H9 (cell line): ENCODE data around the gene SIM1. TPM values are rescaled to one million over a fixed set of nuclear protein-coding genes. Genes with fewer than 3 reads are reported as not detected.

Source experiments
- DNase-seq: peaks from one replicate; pipeline ENCODE4 v3.0.0-alpha.2; 2017
- H2AFZ ChIP-seq: one replicate; pipeline ENCODE4 v1.6.1; 2013; ENCODE audit warnings: mild to moderate bottlenecking, low read length, control low read depth, moderate library complexity
- H2AK5ac ChIP-seq: 2 replicates; pipeline ENCODE4 v1.6.1; 2013; ENCODE audit warnings: low read length, control low read depth, mixed read lengths; ENCODE audit not compliant: insufficient read length
- H2BK120ac ChIP-seq: one replicate; pipeline ENCODE4 v1.6.1; 2013; ENCODE audit warnings: low read depth, mild to moderate bottlenecking, low read length, control low read depth, inconsistent platforms; ENCODE audit not compliant: poor library complexity, severe bottlenecking
- H2BK12ac ChIP-seq: 2 replicates; pipeline ENCODE4 v1.6.1; 2013; ENCODE audit warnings: low read length, control low read depth, mixed read lengths, low read depth; ENCODE audit not compliant: insufficient read length
- H2BK15ac ChIP-seq: 2 replicates; pipeline ENCODE4 v1.6.1; 2013; ENCODE audit warnings: low read depth, low read length, control low read depth
- H2BK20ac ChIP-seq: one replicate; pipeline ENCODE4 v1.6.1; 2013; ENCODE audit warnings: low read depth, mild to moderate bottlenecking, low read length, control low read depth, inconsistent platforms; ENCODE audit not compliant: poor library complexity, severe bottlenecking
- H2BK5ac ChIP-seq: 2 replicates; pipeline ENCODE4 v1.6.1; 2013; ENCODE audit warnings: low read length, control low read depth, mixed read lengths; ENCODE audit not compliant: insufficient read length
- H3K14ac ChIP-seq: 2 replicates; pipeline ENCODE4 v1.6.1; 2013; ENCODE audit warnings: low read length, control low read depth; ENCODE audit not compliant: insufficient read depth
- H3K18ac ChIP-seq: 2 replicates; pipeline ENCODE4 v1.6.1; 2013; ENCODE audit warnings: low read depth, mild to moderate bottlenecking, mixed read lengths, low read length, control low read depth; ENCODE audit not compliant: insufficient read length
- H3K23ac ChIP-seq: 2 replicates; pipeline ENCODE4 v1.6.1; 2013; ENCODE audit warnings: low read length, control low read depth, mixed read lengths, low read depth; ENCODE audit not compliant: insufficient read length
- H3K23me2 ChIP-seq: 2 replicates; pipeline ENCODE4 v1.6.1; 2013; ENCODE audit warnings: low read depth, mild to moderate bottlenecking, mixed read lengths, low read length, control low read depth; ENCODE audit not compliant: insufficient read length, poor library complexity, severe bottlenecking
- H3K27ac ChIP-seq: 2 replicates; pipeline ENCODE4 v1.5.1; 2013; ENCODE audit warnings: low read length, control low read depth, mixed read lengths, low read depth; ENCODE audit not compliant: insufficient read length
- H3K27me3 ChIP-seq: 2 replicates; pipeline ENCODE4 v1.6.1; 2013; ENCODE audit warnings: low read length, control low read depth, inconsistent platforms; ENCODE audit not compliant: insufficient read depth
- H3K4ac ChIP-seq: 2 replicates; pipeline ENCODE4 v1.6.1; 2013; ENCODE audit warnings: low read depth, mild to moderate bottlenecking, control low read depth, inconsistent platforms, low read length, moderate library complexity
- H3K4me1 ChIP-seq: 2 replicates; pipeline ENCODE4 v1.6.1; 2013; ENCODE audit warnings: low read length, control low read depth, inconsistent platforms; ENCODE audit not compliant: insufficient read depth
- H3K4me2 ChIP-seq: 2 replicates; pipeline ENCODE4 v1.6.1; 2013; ENCODE audit warnings: low read length, control low read depth, mixed read lengths; ENCODE audit not compliant: insufficient read length, insufficient read depth
- H3K56ac ChIP-seq: 2 replicates; pipeline ENCODE4 v1.6.1; 2013; ENCODE audit warnings: low read depth, mild to moderate bottlenecking, mixed read lengths, low read length, control low read depth; ENCODE audit not compliant: insufficient read length
- H3K79me1 ChIP-seq: 2 replicates; pipeline ENCODE4 v1.6.1; 2013; ENCODE audit warnings: low read depth, mild to moderate bottlenecking, moderate library complexity, low read length, control low read depth, inconsistent platforms; ENCODE audit not compliant: insufficient read depth, poor library complexity, severe bottlenecking
- H3K79me2 ChIP-seq: 2 replicates; pipeline ENCODE4 v1.6.1; 2013; ENCODE audit warnings: low read length, control low read depth, inconsistent platforms; ENCODE audit not compliant: insufficient read depth
- H3K9ac ChIP-seq: 2 replicates; pipeline ENCODE4 v1.6.1; 2013; ENCODE audit warnings: low read length, control low read depth, mixed read lengths; ENCODE audit not compliant: insufficient read length; ENCODE audit errors: extremely low read depth
- H3K9me3 ChIP-seq: one replicate; pipeline ENCODE4 v1.6.1; 2013; ENCODE audit warnings: low read depth, low read length, inconsistent platforms; ENCODE audit not compliant: control insufficient read depth
- H3T11ph ChIP-seq: one replicate; pipeline ENCODE4 v1.6.1; 2013; ENCODE audit warnings: mild to moderate bottlenecking, low read length, control low read depth, inconsistent platforms
- H4K20me1 ChIP-seq: one replicate; pipeline ENCODE4 v1.6.1; 2013; ENCODE audit not compliant: control insufficient read depth, insufficient read length, insufficient read depth
- H4K5ac ChIP-seq: 2 replicates; pipeline ENCODE4 v1.6.1; 2013; ENCODE audit warnings: low read depth, mild to moderate bottlenecking, mixed read lengths, low read length, control low read depth; ENCODE audit not compliant: insufficient read length
- H4K8ac ChIP-seq: replicated peaks from 2 replicates; pipeline ENCODE4 v1.6.1; 2013; ENCODE audit warnings: low read length, control low read depth, mixed read lengths, low read depth; ENCODE audit not compliant: insufficient read length
- H4K91ac ChIP-seq: 2 replicates; pipeline ENCODE4 v1.6.1; 2013; ENCODE audit warnings: low read depth, mild to moderate bottlenecking, moderate library complexity, mixed read lengths, low read length, control low read depth; ENCODE audit not compliant: insufficient read length
- H3K27ac Mint-ChIP-seq, 3 experiments: 2 replicates in 2 of 3; 3 replicates in 1 of 3; pipeline ENCODE4 v1.8.0; 2020 to 2021; ENCODE audit warnings: mixed read lengths in 3 of 3, mild to moderate bottlenecking in 1 of 3, moderate library complexity in 1 of 3
- H3K27me3 Mint-ChIP-seq: 2 replicates; pipeline ENCODE4 v1.8.0; 2021; ENCODE audit warnings: low read depth, mild to moderate bottlenecking, moderate library complexity, mixed read lengths
- H3K36me3 Mint-ChIP-seq, 3 experiments: 2 replicates in 2 of 3; 3 replicates in 1 of 3; pipeline ENCODE4 v1.8.0; 2020 to 2021; ENCODE audit warnings: low read depth in 3 of 3, mixed read lengths in 3 of 3; ENCODE audit not compliant: insufficient read depth in 1 of 3
- H3K4me1 Mint-ChIP-seq, 2 experiments: 2 replicates each; pipeline ENCODE4 v1.8.0; 2020; ENCODE audit warnings: mixed read lengths in 2 of 2
- H3K4me3 Mint-ChIP-seq, 2 experiments: 2 replicates in 1 of 2; 3 replicates in 1 of 2; pipeline ENCODE4 v1.8.0; 2020 to 2021; ENCODE audit warnings: mild to moderate bottlenecking in 2 of 2, mixed read lengths in 2 of 2, moderate library complexity in 1 of 2
- H3K9me3 Mint-ChIP-seq, 2 experiments: 2 replicates in 1 of 2; 3 replicates in 1 of 2; pipeline ENCODE4 v1.8.0; 2020; ENCODE audit warnings: mild to moderate bottlenecking in 2 of 2, mixed read lengths in 2 of 2, moderate library complexity in 1 of 2
- CTCF ChIP-seq: fragments of 200-600 bp; sonication (generic); conservative IDR thresholded peaks from 3 replicates; pipeline ENCODE4 v1.8.0; 2021; ENCODE audit warnings: antibody characterized with exemption, mild to moderate bottlenecking
- WGBS: extraction: QIAGEN DNeasy Blood & Tissue Kit; methylation state at CpG from one replicate; pipeline ENCODE4 v1.1.7; 2013; ENCODE audit warnings: missing lambda C conversion rate, low lambda C conversion rate, mixed read lengths; ENCODE audit not compliant: insufficient read length; ENCODE audit errors: extremely low coverage; 5-methylcytosine and 5-hydroxymethylcytosine counted together
- total RNA-seq: library from RNA; stranded (reverse); gene quantifications from 2 replicates; pipeline ENCODE4 v1.2.1, GENCODE V29; 2021

Gene SIM1
- total RNA-seq, 1 experiment from 2014 or later, result not detected

- Histone ChIP-seq H3K56ac (no peak overlapping the region), H3K9me3 (no peaks in the 10 kb centered on the region), H3K79me2 (no peaks in the 10 kb centered on the region), H3K23me2 (peaks cover 3% of the 10 kb centered on the region), H3K79me1 (no peaks in the 10 kb centered on the region), H2AK5ac (no peak overlapping the region), H4K20me1 (no peaks in the 10 kb centered on the region), H3K4me2 (no peak overlapping the region), H2BK15ac (no peak overlapping the region), H2BK12ac (no peak overlapping the region), H2BK120ac (no peak overlapping the region), H3K23ac (no peak overlapping the region), H2AFZ (no peak overlapping the region), H3K18ac (no peak overlapping the region), H4K5ac (no peak overlapping the region), H3K9ac (no peak overlapping the region), H3K4me1 (no peaks in the 10 kb centered on the region), H3K14ac (no peak overlapping the region), H4K91ac (no peak overlapping the region), H3K27ac (no peak overlapping the region), H2BK5ac (no peak overlapping the region), H2BK20ac (no peak overlapping the region), H3K4ac (no peak overlapping the region), H3K27me3 (peaks cover 47% of the 10 kb centered on the region), H4K8ac (no peak overlapping the region), H3T11ph (no peak overlapping the region)
- Mint-ChIP-seq H3K27ac (no peak overlapping the region), H3K9me3 (no peaks in the 10 kb centered on the region; a peak in 1 of 5 replicates), H3K27me3 (peaks cover 11% of the 10 kb centered on the region), H3K4me1 (peaks cover 12 to 30% of the 10 kb centered on the region in 2 experiments), H3K36me3 (no peaks in the 10 kb centered on the region), H3K4me3 (no peak overlapping the region)
- no peak for DNase-seq
- TF ChIP-seq CTCF, result no peak
- WGBS, result no CpG with 5 or more reads among the region's 3 CpGs
Measured at GRCh38 chr6:100445512-100445911, 19.2 kb downstream of the SIM1 start.
